K562 (cell line): Measurements from ENCODE around the gene CSF2.

Source experiments
- CHD1 ChIP-seq: fragments of 200-600 bp; sonication (generic); IDR thresholded peaks from one replicate; pipeline ENCODE4 v1.6.1; 2012; ENCODE audit warnings: mild to moderate bottlenecking, moderate library complexity, low read length, inconsistent platforms
- CTCF ChIP-seq, 3 experiments: IDR thresholded peaks in 2 of 3; conservative IDR thresholded peaks in 1 of 3; 2 replicates each; pipeline ENCODE4 v1.5.1; 2011 to 2012; ENCODE audit warnings: low read length in 3 of 3, mild to moderate bottlenecking in 3 of 3, control low read depth in 2 of 3, improper control_type of control experiment in 1 of 3, inconsistent platforms in 1 of 3, low read depth in 1 of 3, mixed read lengths in 1 of 3, moderate library complexity in 1 of 3; ENCODE audit not compliant: insufficient read depth in 2 of 3
- RFX7 ChIP-seq: fragments of 250-450 bp; sonication (Bioruptor Pico); IDR thresholded peaks from 2 replicates; pipeline ENCODE4 v1.5.1; 2021; ENCODE audit warnings: mild to moderate bottlenecking
- ZKSCAN3 ChIP-seq: fragments of 250-450 bp; sonication (Bioruptor Pico); IDR thresholded peaks from 2 replicates; pipeline ENCODE4 v1.4.0; 2020
- TF ChIP-seq, protein P1 (sequence below), 2 experiments: fragments of 450-650 bp; formaldehyde crosslinking in 1 of 2; IDR thresholded peaks; 2 replicates each; pipeline versions ENCODE4 v1.4.0 to v1.6.1; 2014 to 2020; ENCODE audit warnings: mild to moderate bottlenecking in 2 of 2, borderline replicate concordance in 1 of 2, low read depth in 1 of 2
- TF ChIP-seq, protein P2 (sequence below): fragments of 250-450 bp; sonication (Bioruptor Pico); IDR thresholded peaks from 2 replicates; pipeline ENCODE4 v1.4.0; 2020; ENCODE audit warnings: mild to moderate bottlenecking, moderate library complexity

GRCh38 chr5:132050661-132051552 lies 22.7 kb upstream of the CSF2 start:
- TF ChIP-seq, protein P1, sequence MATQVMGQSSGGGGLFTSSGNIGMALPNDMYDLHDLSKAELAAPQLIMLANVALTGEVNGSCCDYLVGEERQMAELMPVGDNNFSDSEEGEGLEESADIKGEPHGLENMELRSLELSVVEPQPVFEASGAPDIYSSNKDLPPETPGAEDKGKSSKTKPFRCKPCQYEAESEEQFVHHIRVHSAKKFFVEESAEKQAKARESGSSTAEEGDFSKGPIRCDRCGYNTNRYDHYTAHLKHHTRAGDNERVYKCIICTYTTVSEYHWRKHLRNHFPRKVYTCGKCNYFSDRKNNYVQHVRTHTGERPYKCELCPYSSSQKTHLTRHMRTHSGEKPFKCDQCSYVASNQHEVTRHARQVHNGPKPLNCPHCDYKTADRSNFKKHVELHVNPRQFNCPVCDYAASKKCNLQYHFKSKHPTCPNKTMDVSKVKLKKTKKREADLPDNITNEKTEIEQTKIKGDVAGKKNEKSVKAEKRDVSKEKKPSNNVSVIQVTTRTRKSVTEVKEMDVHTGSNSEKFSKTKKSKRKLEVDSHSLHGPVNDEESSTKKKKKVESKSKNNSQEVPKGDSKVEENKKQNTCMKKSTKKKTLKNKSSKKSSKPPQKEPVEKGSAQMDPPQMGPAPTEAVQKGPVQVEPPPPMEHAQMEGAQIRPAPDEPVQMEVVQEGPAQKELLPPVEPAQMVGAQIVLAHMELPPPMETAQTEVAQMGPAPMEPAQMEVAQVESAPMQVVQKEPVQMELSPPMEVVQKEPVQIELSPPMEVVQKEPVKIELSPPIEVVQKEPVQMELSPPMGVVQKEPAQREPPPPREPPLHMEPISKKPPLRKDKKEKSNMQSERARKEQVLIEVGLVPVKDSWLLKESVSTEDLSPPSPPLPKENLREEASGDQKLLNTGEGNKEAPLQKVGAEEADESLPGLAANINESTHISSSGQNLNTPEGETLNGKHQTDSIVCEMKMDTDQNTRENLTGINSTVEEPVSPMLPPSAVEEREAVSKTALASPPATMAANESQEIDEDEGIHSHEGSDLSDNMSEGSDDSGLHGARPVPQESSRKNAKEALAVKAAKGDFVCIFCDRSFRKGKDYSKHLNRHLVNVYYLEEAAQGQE (IDR thresholded peaks at IDR 0.05; ENCODE audit: borderline replicate concordance) = no peak
- TF ChIP-seq, protein P1 (CRISPR knock-in tag; IDR thresholded peaks at IDR 0.05; ENCODE audit: low read depth) = no peak
- TF ChIP-seq CTCF (IDR thresholded peaks at IDR 0.05 in 2 of 3, conservative IDR thresholded peaks at IDR 0.05 in 1 of 3; ENCODE audit: insufficient read depth in 2 of 3, low read depth in 1 of 3, low read length in 3 of 3) = no peak
- TF ChIP-seq CHD1 = no peak
- TF ChIP-seq, protein P2, sequence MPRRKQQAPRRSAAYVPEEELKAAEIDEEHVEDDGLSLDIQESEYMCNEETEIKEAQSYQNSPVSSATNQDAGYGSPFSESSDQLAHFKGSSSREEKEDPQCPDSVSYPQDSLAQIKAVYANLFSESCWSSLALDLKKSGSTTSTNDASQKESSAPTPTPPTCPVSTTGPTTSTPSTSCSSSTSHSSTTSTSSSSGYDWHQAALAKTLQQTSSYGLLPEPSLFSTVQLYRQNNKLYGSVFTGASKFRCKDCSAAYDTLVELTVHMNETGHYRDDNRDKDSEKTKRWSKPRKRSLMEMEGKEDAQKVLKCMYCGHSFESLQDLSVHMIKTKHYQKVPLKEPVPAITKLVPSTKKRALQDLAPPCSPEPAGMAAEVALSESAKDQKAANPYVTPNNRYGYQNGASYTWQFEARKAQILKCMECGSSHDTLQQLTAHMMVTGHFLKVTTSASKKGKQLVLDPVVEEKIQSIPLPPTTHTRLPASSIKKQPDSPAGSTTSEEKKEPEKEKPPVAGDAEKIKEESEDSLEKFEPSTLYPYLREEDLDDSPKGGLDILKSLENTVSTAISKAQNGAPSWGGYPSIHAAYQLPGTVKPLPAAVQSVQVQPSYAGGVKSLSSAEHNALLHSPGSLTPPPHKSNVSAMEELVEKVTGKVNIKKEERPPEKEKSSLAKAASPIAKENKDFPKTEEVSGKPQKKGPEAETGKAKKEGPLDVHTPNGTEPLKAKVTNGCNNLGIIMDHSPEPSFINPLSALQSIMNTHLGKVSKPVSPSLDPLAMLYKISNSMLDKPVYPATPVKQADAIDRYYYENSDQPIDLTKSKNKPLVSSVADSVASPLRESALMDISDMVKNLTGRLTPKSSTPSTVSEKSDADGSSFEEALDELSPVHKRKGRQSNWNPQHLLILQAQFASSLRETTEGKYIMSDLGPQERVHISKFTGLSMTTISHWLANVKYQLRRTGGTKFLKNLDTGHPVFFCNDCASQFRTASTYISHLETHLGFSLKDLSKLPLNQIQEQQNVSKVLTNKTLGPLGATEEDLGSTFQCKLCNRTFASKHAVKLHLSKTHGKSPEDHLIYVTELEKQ (CRISPR knock-in tag) = no peak
- TF ChIP-seq RFX7 = no peak
- TF ChIP-seq ZKSCAN3 (CRISPR knock-in tag) = no peak
